A549 (cell line): ENCODE measurements around the gene WDR70.

ENCODE experiments used
- MAZ ChIP-seq: fragments of 150-350 bp; IDR thresholded peaks from 2 replicates; pipeline ENCODE4 v1.6.1; 2014; ENCODE audit warnings: antibody characterized with exemption, low read depth, low read length, borderline replicate concordance
- POLR2A ChIP-seq: IDR thresholded peaks from 2 replicates; pipeline ENCODE4 v1.6.1; 2012; ENCODE audit warnings: mild to moderate bottlenecking, low read length
- RAD21 ChIP-seq, 2 experiments: fragments of >200 bp in 1 of 2; sonication (Bioruptor Twin) in 1 of 2; formaldehyde crosslinking in 1 of 2; IDR thresholded peaks in 1 of 2; conservative IDR thresholded peaks in 1 of 2; 2 replicates in 1 of 2; 3 replicates in 1 of 2; pipeline ENCODE4 v1.6.1; 2012 to 2018; ENCODE audit warnings: inconsistent platforms in 1 of 2
- RCOR1 ChIP-seq: fragments of 150-350 bp; IDR thresholded peaks from 2 replicates; pipeline ENCODE4 v1.6.1; 2014; ENCODE audit warnings: antibody characterized with exemption, low read length, low read depth
- SMC3 ChIP-seq: fragments of >200 bp; sonication (Bioruptor Twin); formaldehyde crosslinking; IDR thresholded peaks from 3 replicates; pipeline ENCODE4 v1.6.1; 2018; ENCODE audit warnings: inconsistent platforms
- TFCP2L1 ChIP-seq: fragments of 250-450 bp; sonication (Bioruptor Pico); IDR thresholded peaks from 2 replicates; pipeline ENCODE4 v1.5.0; 2021; ENCODE audit warnings: mild to moderate bottlenecking
- ZSCAN20 ChIP-seq: fragments of 250-450 bp; sonication (Bioruptor Pico); IDR thresholded peaks from 2 replicates; pipeline ENCODE4 v1.8.0; 2022; ENCODE audit warnings: mild to moderate bottlenecking, moderate library complexity
- TF ChIP-seq, protein P1 (sequence below): fragments of 200-600 bp; sonication (generic); IDR thresholded peaks from 2 replicates; pipeline ENCODE4 v1.6.1; 2016; ENCODE audit warnings: antibody characterized with exemption, mild to moderate bottlenecking, moderate library complexity
- TF ChIP-seq, protein P2 (sequence below): fragments of >200 bp; sonication (Bioruptor Twin); formaldehyde crosslinking; IDR thresholded peaks from 3 replicates; pipeline ENCODE4 v1.5.1; 2016

DNA sequence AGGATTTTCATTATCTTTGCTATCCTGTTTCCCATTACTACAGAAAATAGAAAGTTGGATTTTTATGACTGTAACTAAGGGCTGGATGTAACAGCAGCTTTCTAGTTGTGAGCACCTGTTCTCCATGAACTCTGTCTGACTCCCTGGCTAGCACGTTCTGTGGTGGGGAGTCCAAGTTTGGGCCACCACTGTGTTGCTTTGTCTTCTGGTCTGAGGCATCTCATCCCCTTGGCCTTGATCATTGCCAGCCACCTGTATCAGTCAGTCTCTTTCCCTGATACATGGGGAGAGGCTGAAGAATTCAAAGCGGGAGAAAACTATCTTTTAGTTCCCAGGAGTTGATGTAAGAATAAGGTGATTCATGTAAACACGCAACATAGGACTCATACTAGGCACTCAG is 33.4 kb downstream of the WDR70 start:
- TF ChIP-seq POLR2A (no peak), RAD21 (conservative IDR thresholded peaks at IDR 0.05 in 1 of 2, IDR thresholded peaks at IDR 0.05 in 1 of 2) (no peak), ZSCAN20 (CRISPR knock-in tag) (no peak), TFCP2L1 (CRISPR knock-in tag) (no peak), RCOR1 (no peak), SMC3 (no peak), MAZ (no peak)
- TF ChIP-seq, protein P1, sequence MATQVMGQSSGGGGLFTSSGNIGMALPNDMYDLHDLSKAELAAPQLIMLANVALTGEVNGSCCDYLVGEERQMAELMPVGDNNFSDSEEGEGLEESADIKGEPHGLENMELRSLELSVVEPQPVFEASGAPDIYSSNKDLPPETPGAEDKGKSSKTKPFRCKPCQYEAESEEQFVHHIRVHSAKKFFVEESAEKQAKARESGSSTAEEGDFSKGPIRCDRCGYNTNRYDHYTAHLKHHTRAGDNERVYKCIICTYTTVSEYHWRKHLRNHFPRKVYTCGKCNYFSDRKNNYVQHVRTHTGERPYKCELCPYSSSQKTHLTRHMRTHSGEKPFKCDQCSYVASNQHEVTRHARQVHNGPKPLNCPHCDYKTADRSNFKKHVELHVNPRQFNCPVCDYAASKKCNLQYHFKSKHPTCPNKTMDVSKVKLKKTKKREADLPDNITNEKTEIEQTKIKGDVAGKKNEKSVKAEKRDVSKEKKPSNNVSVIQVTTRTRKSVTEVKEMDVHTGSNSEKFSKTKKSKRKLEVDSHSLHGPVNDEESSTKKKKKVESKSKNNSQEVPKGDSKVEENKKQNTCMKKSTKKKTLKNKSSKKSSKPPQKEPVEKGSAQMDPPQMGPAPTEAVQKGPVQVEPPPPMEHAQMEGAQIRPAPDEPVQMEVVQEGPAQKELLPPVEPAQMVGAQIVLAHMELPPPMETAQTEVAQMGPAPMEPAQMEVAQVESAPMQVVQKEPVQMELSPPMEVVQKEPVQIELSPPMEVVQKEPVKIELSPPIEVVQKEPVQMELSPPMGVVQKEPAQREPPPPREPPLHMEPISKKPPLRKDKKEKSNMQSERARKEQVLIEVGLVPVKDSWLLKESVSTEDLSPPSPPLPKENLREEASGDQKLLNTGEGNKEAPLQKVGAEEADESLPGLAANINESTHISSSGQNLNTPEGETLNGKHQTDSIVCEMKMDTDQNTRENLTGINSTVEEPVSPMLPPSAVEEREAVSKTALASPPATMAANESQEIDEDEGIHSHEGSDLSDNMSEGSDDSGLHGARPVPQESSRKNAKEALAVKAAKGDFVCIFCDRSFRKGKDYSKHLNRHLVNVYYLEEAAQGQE, result no peak
- TF ChIP-seq, protein P2, sequence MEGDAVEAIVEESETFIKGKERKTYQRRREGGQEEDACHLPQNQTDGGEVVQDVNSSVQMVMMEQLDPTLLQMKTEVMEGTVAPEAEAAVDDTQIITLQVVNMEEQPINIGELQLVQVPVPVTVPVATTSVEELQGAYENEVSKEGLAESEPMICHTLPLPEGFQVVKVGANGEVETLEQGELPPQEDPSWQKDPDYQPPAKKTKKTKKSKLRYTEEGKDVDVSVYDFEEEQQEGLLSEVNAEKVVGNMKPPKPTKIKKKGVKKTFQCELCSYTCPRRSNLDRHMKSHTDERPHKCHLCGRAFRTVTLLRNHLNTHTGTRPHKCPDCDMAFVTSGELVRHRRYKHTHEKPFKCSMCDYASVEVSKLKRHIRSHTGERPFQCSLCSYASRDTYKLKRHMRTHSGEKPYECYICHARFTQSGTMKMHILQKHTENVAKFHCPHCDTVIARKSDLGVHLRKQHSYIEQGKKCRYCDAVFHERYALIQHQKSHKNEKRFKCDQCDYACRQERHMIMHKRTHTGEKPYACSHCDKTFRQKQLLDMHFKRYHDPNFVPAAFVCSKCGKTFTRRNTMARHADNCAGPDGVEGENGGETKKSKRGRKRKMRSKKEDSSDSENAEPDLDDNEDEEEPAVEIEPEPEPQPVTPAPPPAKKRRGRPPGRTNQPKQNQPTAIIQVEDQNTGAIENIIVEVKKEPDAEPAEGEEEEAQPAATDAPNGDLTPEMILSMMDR, result no peak
